ES-I3 (cell line): ENCODE data around the gene ZNF768.

Source experiments
- H3K36me3 ChIP-seq: 2 replicates; pipeline ENCODE4 v1.6.1; 2013; ENCODE audit warnings: mild to moderate bottlenecking, low read length, control low read depth, moderate library complexity; ENCODE audit not compliant: insufficient read depth
- H3K4me1 ChIP-seq: 2 replicates; pipeline ENCODE4 v1.6.1; 2013; ENCODE audit warnings: mild to moderate bottlenecking, control low read depth, low read length; ENCODE audit not compliant: insufficient read depth
- H3K9ac ChIP-seq: 2 replicates; pipeline ENCODE4 v1.6.1; 2013; ENCODE audit warnings: low read depth, mild to moderate bottlenecking, low read length, moderate library complexity
- H3K9me3 ChIP-seq: 2 replicates; pipeline ENCODE4 v1.6.1; 2013; ENCODE audit warnings: mild to moderate bottlenecking, low read length, moderate library complexity; ENCODE audit not compliant: control insufficient read depth, insufficient read depth

The ZNF768 gene

DNA sequence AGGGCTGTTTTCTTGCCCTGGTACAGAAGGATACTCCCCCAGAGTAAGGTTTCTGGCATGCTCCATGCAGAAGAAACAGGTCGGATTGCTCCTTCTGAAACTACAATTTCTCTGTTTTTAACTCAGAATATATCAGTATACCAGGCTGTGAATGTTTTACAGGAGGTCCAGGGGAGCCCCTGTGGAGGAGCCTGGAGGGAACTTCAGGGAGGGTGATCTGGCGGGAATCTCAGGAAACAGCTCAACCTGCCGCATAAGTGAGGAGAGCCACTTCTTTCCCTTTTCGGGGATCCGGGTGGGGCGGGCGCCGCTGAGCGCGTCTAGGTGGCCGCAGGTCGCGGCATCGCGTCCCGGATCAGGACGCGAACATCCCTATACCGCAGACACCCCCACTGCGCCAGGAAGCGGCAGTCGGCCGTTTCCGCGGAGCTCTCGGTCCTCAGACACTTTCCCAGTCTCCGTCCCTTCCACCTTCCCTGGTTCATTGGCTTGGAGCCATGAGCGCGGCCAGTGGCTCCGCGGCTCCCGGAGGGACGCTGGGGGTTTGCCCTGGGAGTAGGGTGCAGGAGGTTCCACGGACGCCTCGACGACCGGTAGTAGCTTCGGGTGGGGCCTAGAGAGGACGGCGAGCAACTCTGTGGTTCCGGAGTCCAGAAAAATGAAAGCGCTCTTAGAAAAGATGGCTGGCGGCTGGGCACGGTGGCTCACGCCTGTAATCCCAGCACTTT lies 34.9 kb upstream of the ZNF768 start:
- peak overlapping the region; percentile 24; the same call in 1 of the 2 replicates for H3K9ac ChIP-seq

DNA sequence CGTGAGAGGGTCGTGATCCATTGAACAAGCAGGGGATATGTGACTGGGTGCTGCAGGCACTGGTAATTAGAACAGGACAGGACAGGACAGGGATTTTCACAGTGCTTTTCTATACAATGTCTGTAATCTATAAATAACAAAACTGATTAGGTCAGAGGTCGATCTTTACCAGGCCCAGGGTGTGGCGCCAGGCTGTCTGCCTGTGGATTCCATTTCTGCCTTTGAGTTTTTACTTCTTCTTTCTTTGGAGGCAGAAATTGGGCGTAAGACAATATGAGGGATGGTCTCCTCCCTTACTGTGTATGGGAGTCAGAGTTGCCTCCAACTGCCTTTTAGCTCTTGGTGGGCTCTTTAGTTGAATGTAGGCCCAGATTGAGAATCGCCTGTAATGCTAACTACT lies 33.3 kb upstream of the ZNF768 start:
- H3K9ac ChIP-seq = no peak overlapping the region

More for the DNA sequence above, 34.9 kb upstream of the ZNF768 start:
- H3K9me3 ChIP-seq = no peaks in the 10 kb centered on the region
- no peaks in the 10 kb centered on the region for H3K36me3 ChIP-seq
- no peaks in the 10 kb centered on the region for H3K4me1 ChIP-seq

DNA sequence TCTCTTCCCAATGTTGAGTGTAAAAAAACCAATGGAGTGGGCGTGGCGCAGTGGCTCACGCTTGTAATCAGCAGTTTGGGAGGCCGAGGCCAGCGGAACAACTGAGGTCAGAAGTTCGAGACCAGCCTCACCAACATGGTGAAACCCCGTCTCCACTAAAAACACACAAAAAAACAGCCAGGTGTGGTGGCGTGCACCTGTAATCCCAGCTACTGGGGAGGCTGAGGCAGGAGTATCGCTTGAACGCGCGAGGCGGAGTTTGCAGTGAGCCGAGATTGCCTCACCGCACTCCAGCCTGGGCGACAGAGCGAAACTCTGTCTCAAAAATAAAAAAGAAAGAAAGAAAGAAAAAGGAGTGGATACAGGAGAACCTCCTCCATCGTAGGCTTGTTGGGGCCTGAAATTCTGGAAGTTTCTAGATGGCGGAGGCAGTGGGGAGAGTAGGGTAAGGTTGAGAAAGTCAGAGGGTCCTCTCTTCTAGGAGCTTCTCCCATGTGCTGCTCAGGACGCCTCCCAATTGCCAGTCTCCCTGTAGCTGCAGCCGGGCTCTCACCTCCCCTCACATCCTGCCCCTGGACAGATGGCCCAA lies 32.5 kb upstream of the ZNF768 start:
- H3K4me1 ChIP-seq = no peaks in the 10 kb centered on the region
- H3K9ac ChIP-seq = peak overlapping the region; percentile 79
- no peaks in the 10 kb centered on the region for H3K9me3 ChIP-seq
- H3K36me3 ChIP-seq = no peaks in the 10 kb centered on the region; the same call in 1 of the 2 replicates

More for the DNA sequence above, 33.3 kb upstream of the ZNF768 start:
- no peaks in the 10 kb centered on the region for H3K4me1 ChIP-seq
- H3K9me3 ChIP-seq = no peaks in the 10 kb centered on the region
- no peaks in the 10 kb centered on the region; the same call in 1 of the 2 replicates for H3K36me3 ChIP-seq

DNA sequence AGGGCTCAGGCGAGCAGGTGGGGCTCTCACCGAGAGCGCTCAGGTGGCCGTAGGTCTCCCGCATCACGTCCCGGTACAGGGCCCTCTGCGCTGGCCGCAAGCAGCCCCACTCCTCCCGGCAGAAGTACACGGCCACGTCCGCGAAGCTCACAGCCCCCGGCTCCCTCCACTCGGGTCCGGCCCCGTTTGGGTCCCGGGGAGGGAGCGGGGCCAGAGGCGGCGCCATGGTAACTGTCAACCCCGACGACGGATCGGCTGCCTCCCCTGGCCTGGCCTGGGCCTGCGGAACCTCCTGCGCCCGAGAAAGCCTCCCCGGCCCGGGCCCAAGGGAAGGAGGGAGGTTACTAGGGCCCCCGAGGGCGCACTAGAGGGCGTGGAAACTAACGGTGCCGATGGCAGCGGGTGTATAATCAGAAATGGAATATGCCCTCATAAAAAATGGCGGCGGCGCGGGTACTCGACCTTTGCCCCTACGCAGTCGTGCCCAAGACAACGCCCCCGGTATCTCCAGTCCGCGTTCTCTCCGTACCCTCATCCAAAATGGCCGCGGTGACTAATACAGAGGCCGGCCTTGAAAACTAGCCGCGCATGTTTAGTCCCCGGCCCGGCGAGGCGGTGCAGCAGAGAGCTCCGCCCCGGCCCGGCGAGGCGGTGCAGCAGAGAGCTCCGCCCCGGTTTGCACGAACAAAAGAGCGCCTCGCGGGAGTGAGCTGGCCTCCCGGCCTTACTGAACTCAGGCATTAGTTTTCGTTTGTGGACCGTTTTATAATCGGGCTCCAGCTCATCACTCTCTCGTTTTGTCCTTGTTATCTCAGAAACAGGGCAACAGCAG lies 31.8 kb upstream of the ZNF768 start, which contains the start of gene ZNF764:
Gene ZNF764, minus strand, starts transcription at position 418 of the 832 bp plus-strand sequence. Its CDS starts 192 bp downstream, at position 226.
- Histone ChIP-seq H3K9ac (peak within 1 kb of the TSS; percentile 79), H3K9me3 (no peaks in the 10 kb centered on the region), H3K4me1 (no peaks in the 10 kb centered on the region), H3K36me3 (no peaks in the 10 kb centered on the region; the same call in 1 of the 2 replicates)

- Histone ChIP-seq H3K9me3 (no peaks in the 10 kb centered on the region), H3K36me3 (no peaks in the 10 kb centered on the region; the same call in 1 of the 2 replicates), H3K4me1 (no peaks in the 10 kb centered on the region), H3K9ac (peak overlapping the region; percentile 79)
These were observed 31.3 kb upstream of the ZNF768 start for GRCh38 chr16:30557707-30557956.

DNA sequence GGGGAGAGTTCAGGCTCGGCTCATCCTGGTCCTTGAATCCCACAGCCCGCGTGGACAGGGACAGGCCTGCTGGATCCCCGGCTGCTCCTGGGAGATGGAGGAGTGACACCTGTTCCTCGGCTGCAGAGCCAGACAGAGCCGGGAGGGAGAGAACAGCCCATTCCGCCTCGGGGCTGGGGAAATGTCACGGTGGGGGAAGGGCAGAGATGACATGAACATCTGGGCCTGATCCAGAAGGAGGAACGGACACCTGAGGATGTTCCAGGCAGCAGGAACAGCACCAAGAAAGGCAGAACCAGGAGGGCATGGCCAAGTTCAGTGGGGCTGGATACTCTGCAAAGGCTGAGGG lies 29.7 kb upstream of the ZNF768 start:
- H3K9me3 ChIP-seq = no peaks in the 10 kb centered on the region

GRCh38 chr16:30555315-30556124 lies 29.2 kb upstream of the ZNF768 start:
- Histone ChIP-seq H3K9me3 (no peaks in the 10 kb centered on the region), H3K36me3 (no peaks in the 10 kb centered on the region; the same call in 1 of the 2 replicates), H3K4me1 (no peaks in the 10 kb centered on the region), H3K9ac (no peak overlapping the region)

More for the DNA sequence above, 29.7 kb upstream of the ZNF768 start:
- Histone ChIP-seq H3K36me3 (no peaks in the 10 kb centered on the region; the same call in 1 of the 2 replicates), H3K9ac (no peak overlapping the region), H3K4me1 (no peaks in the 10 kb centered on the region)

GRCh38 chr16:30554557-30555314 lies 28.4 kb upstream of the ZNF768 start:
- H3K9me3 ChIP-seq = no peaks in the 10 kb centered on the region
- H3K9ac ChIP-seq = no peak overlapping the region
- no peaks in the 10 kb centered on the region for H3K4me1 ChIP-seq
- H3K36me3 ChIP-seq = no peaks in the 10 kb centered on the region; the same call in 1 of the 2 replicates

- Histone ChIP-seq H3K36me3 (no peaks in the 10 kb centered on the region; the same call in 1 of the 2 replicates), H3K9me3 (no peaks in the 10 kb centered on the region), H3K9ac (no peak overlapping the region), H3K4me1 (peaks cover 9% of the 10 kb centered on the region)
These were observed 27.1 kb upstream of the ZNF768 start for GRCh38 chr16:30553393-30553899.

DNA sequence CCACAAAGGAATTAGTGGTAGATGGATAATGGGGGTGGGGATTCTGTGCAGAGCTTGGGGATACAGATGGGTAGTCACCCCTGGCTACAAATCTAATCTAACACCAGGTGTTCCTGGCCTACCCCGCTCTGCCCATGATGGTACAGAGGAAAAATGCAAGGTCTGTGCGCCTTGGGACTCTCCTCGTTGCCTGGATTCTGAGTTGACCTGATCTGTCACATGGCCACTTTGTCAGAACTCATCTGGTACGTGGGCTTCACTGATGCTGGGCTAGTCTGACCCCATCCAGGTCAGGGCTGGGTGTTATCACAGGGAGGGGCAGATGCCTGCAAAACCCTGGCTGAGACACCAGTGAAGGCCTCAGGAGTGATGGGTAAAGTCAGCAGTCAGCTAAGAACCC lies 26.6 kb upstream of the ZNF768 start:
- Histone ChIP-seq H3K36me3 (no peaks in the 10 kb centered on the region; the same call in 1 of the 2 replicates), H3K9me3 (no peaks in the 10 kb centered on the region), H3K4me1 (peaks cover 11% of the 10 kb centered on the region), H3K9ac (no peak overlapping the region)

GRCh38 chr16:30551781-30552180 lies 25.4 kb upstream of the ZNF768 start:
- peaks cover 11% of the 10 kb centered on the region for H3K4me1 ChIP-seq
- no peak overlapping the region for H3K9ac ChIP-seq
- no peaks in the 10 kb centered on the region; the same call in 1 of the 2 replicates for H3K36me3 ChIP-seq
- no peaks in the 10 kb centered on the region for H3K9me3 ChIP-seq

GRCh38 chr16:30548416-30549253 lies 22.3 kb upstream of the ZNF768 start:
- peaks cover 13% of the 10 kb centered on the region for H3K4me1 ChIP-seq
- no peaks in the 10 kb centered on the region for H3K36me3 ChIP-seq
- H3K9ac ChIP-seq = no peak overlapping the region
- no peaks in the 10 kb centered on the region for H3K9me3 ChIP-seq
